Breast epithelium (tissue), 4 donors: Measurements from ENCODE around the gene MCM3AP. TPM values are rescaled to one million over a fixed set of nuclear protein-coding genes. Genes with fewer than 3 reads are reported as not detected.

Experiments
- DNase-seq, 2 donors: peaks; one replicate each; pipeline ENCODE4 v3.0.0-alpha.2; 2019; ENCODE audit warnings: low spot score in 2 of 2
- H3K27ac ChIP-seq, 2 donors: fragments of 200-600 bp; sonication (generic) in 1 of 2; one replicate each; pipeline ENCODE4 v1.5.1; 2016 to 2019; ENCODE audit warnings: mild to moderate bottlenecking in 1 of 2
- H3K27me3 ChIP-seq, 2 donors: fragments of 200-600 bp; sonication (generic) in 1 of 2; one replicate each; pipeline versions ENCODE4 v1.5.1 to v1.6.0; 2017 to 2019; ENCODE audit warnings: control low read depth in 1 of 2, mild to moderate bottlenecking in 1 of 2
- H3K36me3 ChIP-seq: fragments of 200-600 bp; one replicate; pipeline ENCODE4 v1.5.1; 2019
- H3K4me1 ChIP-seq, 2 donors: fragments of 200-600 bp; sonication (generic); one replicate each; pipeline ENCODE4 v1.5.1; 2016 to 2019; ENCODE audit warnings: control low read depth in 1 of 2
- H3K4me3 ChIP-seq, 3 donors: fragments of 200-600 bp; sonication (generic); 1 replicate in 2 of 3; 2 replicates in 1 of 3; pipeline ENCODE4 v1.5.1; 2016 to 2019; ENCODE audit warnings: mild to moderate bottlenecking in 3 of 3, moderate library complexity in 2 of 3
- H3K9me3 ChIP-seq, 2 donors: fragments of 200-600 bp; sonication (generic) in 1 of 2; one replicate each; pipeline ENCODE4 v1.5.1; 2016 to 2019; ENCODE audit warnings: control low read depth in 1 of 2
- POLR2A ChIP-seq: fragments of 450-650 bp; IDR thresholded peaks from one replicate; pipeline ENCODE4 v1.6.1; 2016; ENCODE audit warnings: antibody characterized with exemption, mild to moderate bottlenecking, moderate library complexity
- POLR2AphosphoS5 ChIP-seq, 3 donors: sonication (generic); formaldehyde crosslinking; IDR thresholded peaks; one replicate each; pipeline ENCODE4 v1.6.1; 2017; ENCODE audit warnings: antibody characterized with exemption in 3 of 3
- intact Hi-C: fragments of 100-400 bp; cut with DNase I; formaldehyde crosslinking; loops from one replicate; pipeline ENCODE4 v1.15.1; 2023; ENCODE audit warnings: low total_unique reads
- total RNA-seq, 3 donors: library from RNA; depleted of rRNA; stranded (reverse); fragments of >200 nt; gene quantifications; one replicate each; pipeline ENCODE4 v1.1.0, GENCODE V29; 2016
- TF ChIP-seq, protein P1 (sequence below), 3 donors: fragments of 450-650 bp; IDR thresholded peaks; one replicate each; pipeline ENCODE4 v1.5.1; 2016 to 2017; ENCODE audit warnings: antibody characterized with exemption in 3 of 3, mild to moderate bottlenecking in 3 of 3, moderate library complexity in 3 of 3

MCM3AP gene
- total RNA-seq, 3 donors from 2014 or later = 91.5 to 100.0 (median 99.2) TPM

DNA sequence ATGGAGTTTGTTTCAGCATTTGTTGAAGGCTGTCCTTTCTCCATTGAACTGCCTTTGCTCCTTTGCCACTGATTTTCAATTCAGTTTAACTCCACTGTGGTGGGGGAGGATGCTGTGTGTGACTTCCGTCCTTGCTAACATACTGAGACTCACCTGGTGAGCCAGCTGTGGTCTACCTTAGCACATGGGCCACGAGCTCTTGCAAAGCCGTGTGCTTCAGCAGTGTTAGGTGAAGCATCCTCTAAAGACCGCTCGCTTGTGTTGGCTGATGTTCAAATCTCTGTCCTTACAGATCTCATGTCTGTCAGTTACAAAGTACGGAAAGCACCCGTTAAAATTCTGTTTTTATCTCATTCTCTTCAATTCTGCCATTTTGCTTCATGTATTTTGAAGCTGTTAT is 97.6 kb downstream of the MCM3AP start:
- no peaks in the 10 kb centered on the region for H3K27me3 ChIP-seq
- TF ChIP-seq POLR2AphosphoS5 (IDR thresholded peaks at IDR 0.05) = no peak
- TF ChIP-seq POLR2A = no peak
- TF ChIP-seq, protein P1, sequence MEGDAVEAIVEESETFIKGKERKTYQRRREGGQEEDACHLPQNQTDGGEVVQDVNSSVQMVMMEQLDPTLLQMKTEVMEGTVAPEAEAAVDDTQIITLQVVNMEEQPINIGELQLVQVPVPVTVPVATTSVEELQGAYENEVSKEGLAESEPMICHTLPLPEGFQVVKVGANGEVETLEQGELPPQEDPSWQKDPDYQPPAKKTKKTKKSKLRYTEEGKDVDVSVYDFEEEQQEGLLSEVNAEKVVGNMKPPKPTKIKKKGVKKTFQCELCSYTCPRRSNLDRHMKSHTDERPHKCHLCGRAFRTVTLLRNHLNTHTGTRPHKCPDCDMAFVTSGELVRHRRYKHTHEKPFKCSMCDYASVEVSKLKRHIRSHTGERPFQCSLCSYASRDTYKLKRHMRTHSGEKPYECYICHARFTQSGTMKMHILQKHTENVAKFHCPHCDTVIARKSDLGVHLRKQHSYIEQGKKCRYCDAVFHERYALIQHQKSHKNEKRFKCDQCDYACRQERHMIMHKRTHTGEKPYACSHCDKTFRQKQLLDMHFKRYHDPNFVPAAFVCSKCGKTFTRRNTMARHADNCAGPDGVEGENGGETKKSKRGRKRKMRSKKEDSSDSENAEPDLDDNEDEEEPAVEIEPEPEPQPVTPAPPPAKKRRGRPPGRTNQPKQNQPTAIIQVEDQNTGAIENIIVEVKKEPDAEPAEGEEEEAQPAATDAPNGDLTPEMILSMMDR (IDR thresholded peaks at IDR 0.05) = no peak
- intact Hi-C loops = no loop called here
- no peak overlapping the region for H3K4me3 ChIP-seq
- H3K4me1 ChIP-seq = peaks cover 13 to 17% of the 10 kb centered on the region in 2 donors
- H3K9me3 ChIP-seq = no peaks in the 10 kb centered on the region
- H3K36me3 ChIP-seq = no peaks in the 10 kb centered on the region
- H3K27ac ChIP-seq = peak overlapping the region; percentile 87 to 92
- peak in 1 of 2 donors; percentile 17 for DNase-seq

DNA sequence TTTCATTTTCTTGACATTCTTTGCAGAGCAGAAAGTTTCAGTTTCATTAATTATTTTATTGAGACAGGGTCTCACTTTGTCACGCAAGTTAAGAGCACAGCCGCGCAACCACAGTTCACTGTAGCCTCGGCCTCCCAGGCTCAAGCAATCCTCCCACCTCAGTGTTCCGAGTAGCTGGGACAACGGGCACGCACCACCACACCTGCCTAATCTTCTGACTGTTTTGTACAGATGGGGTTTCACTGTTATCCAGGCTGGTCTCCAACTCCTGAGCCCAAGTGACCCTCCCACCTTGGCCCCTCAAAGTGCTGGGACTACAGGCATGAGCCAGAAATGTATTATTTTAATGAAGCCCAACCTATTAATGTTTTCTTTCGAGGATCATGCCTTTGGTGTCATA is 98.2 kb downstream of the MCM3AP start:
- intact Hi-C loops = no loop called here
- DNase-seq = peak in 1 of 2 donors; percentile 15
- no peak for TF ChIP-seq POLR2AphosphoS5 (IDR thresholded peaks at IDR 0.05)
- no peak for TF ChIP-seq POLR2A
- TF ChIP-seq, protein P1 (IDR thresholded peaks at IDR 0.05) = no peak
- H3K27me3 ChIP-seq = no peaks in the 10 kb centered on the region
- H3K9me3 ChIP-seq = no peaks in the 10 kb centered on the region
- H3K4me3 ChIP-seq = no peak overlapping the region
- no peaks in the 10 kb centered on the region for H3K36me3 ChIP-seq
- peak overlapping the region; percentile 87 to 92 for H3K27ac ChIP-seq
- H3K4me1 ChIP-seq = peaks cover 13 to 17% of the 10 kb centered on the region in 2 donors

DNA sequence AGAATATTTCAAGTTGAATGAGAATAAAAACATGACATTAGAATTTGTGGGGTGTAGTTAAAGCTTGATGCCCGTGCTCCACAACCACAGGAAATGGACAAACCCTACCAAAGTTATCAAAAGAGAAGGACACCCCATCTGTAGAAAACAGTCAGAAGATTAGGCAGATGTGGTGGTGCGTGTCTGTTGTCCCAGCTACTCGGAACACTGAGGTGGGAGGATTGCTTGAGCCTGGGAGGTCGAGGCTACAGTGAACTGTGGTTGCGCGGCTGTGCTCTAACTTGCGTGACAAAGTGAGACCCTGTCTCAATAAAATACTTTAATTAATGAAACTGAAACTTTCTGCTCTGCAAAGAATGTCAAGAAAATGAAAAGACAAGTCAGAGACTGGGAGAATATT is 99.7 kb downstream of the MCM3AP start:
- peak in 1 of 2 donors; percentile 11 for DNase-seq
- Histone ChIP-seq H3K4me3 (peak overlapping the region in 1 of 3 donors; percentile 75), H3K4me1 (peaks cover 13 to 17% of the 10 kb centered on the region in 2 donors), H3K27me3 (no peaks in the 10 kb centered on the region), H3K9me3 (no peaks in the 10 kb centered on the region), H3K27ac (peak overlapping the region in 1 of 2 donors; percentile 83), H3K36me3 (no peaks in the 10 kb centered on the region)
- TF ChIP-seq POLR2A = no peak
- TF ChIP-seq POLR2AphosphoS5 (IDR thresholded peaks at IDR 0.05) = no peak
- TF ChIP-seq, protein P1 (IDR thresholded peaks at IDR 0.05) = no peak
- intact Hi-C loops = no loop called here

Other genes starting within 250 kb of the MCM3AP start
- gene COL6A2, start 187.5 kb downstream of the MCM3AP start, total RNA-seq = 1,000 to 10,000 TPM in 1 of 3 donors, 100 to 1,000 TPM in 2; 177 to 1,266 (median 418) TPM
- under 1 TPM in 1 of 3 donors, not detected in 2; 0.59 TPM for gene FTCD, start 130.0 kb downstream of the MCM3AP start, total RNA-seq
- 1 to 10 TPM; 1.6 to 7.0 (median 6.2) TPM for gene SPATC1L, start 101.2 kb downstream of the MCM3AP start, total RNA-seq
- 100 to 1,000 TPM in 1 of 3 donors, 10 to 100 TPM in 2; 41.4 to 144 (median 56.4) TPM for gene LSS, start 56.8 kb downstream of the MCM3AP start, total RNA-seq
- gene YBEY, start 731 bp upstream of the MCM3AP start, total RNA-seq = 10 to 100 TPM; 15.4 to 22.8 (median 17.3) TPM
- 1 to 10 TPM in 2 of 3 donors, under 1 TPM in 1; 0.96 to 2.9 (median 2.6) TPM for gene C21orf58, start 38.3 kb upstream of the MCM3AP start, total RNA-seq
- gene PCNT, start 38.5 kb upstream of the MCM3AP start, total RNA-seq = 10 to 100 TPM; 25.2 to 31.0 (median 28.5) TPM
- gene DIP2A, start 173.3 kb upstream of the MCM3AP start, total RNA-seq = 10 to 100 TPM; 32.6 to 43.9 (median 42.0) TPM